Uterus (tissue), 2 donors: Measurements from ENCODE around the gene MYL7.

ENCODE experiments used
- POLR2A ChIP-seq, 2 donors: fragments of 450-650 bp; IDR thresholded peaks; one replicate each; pipeline ENCODE4 v1.6.1; 2016; ENCODE audit warnings: antibody characterized with exemption in 2 of 2, mild to moderate bottlenecking in 1 of 2, moderate library complexity in 1 of 2
- TF ChIP-seq, protein P1 (sequence below), 4 experiments: fragments of 200-600 bp in 2 of 4; fragments of 450-650 bp in 2 of 4; sonication (generic) in 2 of 4; IDR thresholded peaks; one replicate each; pipeline ENCODE4 v1.5.1; 2016 to 2019; ENCODE audit warnings: antibody characterized with exemption in 4 of 4, mild to moderate bottlenecking in 2 of 4, moderate library complexity in 1 of 4

DNA sequence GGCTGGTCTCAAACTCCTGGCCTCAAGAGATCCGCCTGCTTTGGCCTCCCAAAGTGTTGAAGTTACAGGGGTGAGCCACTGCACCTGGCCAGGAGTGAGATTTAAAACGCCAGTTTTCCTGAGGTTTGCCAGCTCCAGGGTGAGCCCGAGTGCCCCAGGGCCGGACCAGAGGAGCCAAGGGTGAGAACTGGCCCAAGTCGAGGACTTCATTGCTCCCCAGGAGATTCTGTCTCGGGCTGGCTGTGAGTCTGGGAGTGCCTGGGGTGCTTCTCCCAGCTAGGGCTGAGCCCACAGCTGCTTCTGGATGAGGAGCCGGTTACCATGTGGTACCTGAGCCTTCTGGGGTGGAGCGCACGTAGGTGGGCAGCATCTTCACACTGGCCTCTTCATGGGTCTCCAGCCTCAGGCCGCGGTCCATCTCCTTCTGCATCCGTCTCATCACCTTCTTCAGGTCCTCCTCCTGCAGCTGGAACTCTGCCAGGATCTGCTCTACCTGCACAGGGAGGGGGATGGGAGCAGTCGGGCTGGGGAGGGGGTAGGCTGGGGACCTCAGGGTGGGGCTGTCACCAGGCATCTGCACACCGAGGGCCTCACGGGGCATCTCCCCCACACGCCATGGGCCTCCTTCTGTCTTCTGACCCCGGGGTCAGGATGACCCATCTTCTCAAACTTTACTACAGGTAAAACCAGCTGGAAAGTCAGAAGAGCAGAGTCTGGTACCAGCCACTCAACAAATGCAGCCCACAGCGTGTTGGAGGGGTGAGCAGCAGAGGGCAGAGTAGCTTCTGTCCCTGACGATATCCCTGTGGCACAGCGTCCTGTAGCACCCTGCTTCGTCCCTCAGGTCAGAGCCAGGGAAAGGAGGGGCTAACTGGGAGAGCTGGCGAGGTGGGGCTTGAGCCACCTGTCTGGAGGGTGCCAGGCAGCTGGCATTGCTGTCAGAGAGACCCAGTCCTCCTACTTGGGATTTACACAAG lies 12.1 kb upstream of the MYL7 start:
- TF ChIP-seq POLR2A (IDR thresholded peaks at IDR 0.05) = no peak
- TF ChIP-seq, protein P1, sequence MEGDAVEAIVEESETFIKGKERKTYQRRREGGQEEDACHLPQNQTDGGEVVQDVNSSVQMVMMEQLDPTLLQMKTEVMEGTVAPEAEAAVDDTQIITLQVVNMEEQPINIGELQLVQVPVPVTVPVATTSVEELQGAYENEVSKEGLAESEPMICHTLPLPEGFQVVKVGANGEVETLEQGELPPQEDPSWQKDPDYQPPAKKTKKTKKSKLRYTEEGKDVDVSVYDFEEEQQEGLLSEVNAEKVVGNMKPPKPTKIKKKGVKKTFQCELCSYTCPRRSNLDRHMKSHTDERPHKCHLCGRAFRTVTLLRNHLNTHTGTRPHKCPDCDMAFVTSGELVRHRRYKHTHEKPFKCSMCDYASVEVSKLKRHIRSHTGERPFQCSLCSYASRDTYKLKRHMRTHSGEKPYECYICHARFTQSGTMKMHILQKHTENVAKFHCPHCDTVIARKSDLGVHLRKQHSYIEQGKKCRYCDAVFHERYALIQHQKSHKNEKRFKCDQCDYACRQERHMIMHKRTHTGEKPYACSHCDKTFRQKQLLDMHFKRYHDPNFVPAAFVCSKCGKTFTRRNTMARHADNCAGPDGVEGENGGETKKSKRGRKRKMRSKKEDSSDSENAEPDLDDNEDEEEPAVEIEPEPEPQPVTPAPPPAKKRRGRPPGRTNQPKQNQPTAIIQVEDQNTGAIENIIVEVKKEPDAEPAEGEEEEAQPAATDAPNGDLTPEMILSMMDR (IDR thresholded peaks at IDR 0.05) = no peak
